Measurements from ENCODE around the gene SPDYE4.
A peak's percentile ranks its signal among the peaks of the same experiment; 100 is the strongest.

Gene SPDYE4

GRCh38 chr17:8712698-8713097 is 45.6 kb downstream of the SPDYE4 start:
- no peak for DNase-seq (ENCODE audit: low read depth in 2 of 2)

- no peak for DNase-seq (ENCODE audit: low read depth in 2 of 2)
Observed at GRCh38 chr17:8711291-8711690, 47.1 kb downstream of the SPDYE4 start.

DNA sequence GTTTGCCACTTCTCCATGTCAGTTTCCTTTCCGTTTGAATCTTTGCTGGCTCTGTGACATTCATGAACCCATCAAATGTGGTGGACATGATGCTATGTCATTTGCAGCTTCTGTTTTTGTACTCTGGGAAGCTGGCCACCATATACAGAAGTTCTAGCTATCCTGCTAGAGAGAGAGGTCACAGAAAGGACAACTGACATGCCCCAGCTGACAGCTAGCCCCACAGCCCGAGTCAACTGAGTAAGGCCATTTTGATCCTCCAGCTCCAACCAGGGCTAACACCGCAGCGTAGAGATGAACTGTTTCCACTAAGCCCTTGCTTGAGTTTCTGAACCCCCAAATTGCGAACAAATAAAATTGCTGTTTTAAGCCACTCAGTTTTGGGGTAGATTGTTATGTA is 47.5 kb downstream of the SPDYE4 start:
- no peak for DNase-seq (ENCODE audit: low read depth in 2 of 2)

DNA sequence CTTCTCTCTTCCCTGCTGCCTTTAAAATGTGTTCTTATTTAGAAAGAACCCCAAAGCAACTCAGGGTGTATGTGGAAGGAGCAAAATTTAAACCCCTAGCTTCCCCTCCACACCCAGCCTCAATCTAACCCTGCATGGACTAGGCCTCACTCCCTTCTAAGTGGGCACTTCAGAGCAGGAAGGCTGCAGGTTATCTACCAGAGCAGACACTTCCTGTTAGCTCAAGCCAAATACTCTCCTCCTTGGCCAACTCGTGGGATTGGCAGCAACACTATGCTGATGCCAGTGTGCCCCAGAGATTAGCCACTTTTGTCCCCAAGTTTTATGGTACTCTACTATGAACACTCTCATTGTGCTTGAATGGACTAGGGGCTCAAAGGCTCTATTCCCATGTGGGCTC is 49.3 kb downstream of the SPDYE4 start:
- DNase-seq (ENCODE audit: low read depth in 2 of 2), result no peak

- DNase-seq (ENCODE audit: low read depth in 2 of 2), result no peak
Observed at GRCh38 chr17:8708025-8708461, 50.3 kb downstream of the SPDYE4 start.

- peak; percentile 42 to 48 for DNase-seq (ENCODE audit: low read depth in 2 of 2)
Observed at GRCh38 chr17:8707332-8708024, 50.9 kb downstream of the SPDYE4 start.

- no peak for DNase-seq (ENCODE audit: low read depth in 2 of 2)
Observed at GRCh38 chr17:8706431-8706830, 51.9 kb downstream of the SPDYE4 start.

DNA sequence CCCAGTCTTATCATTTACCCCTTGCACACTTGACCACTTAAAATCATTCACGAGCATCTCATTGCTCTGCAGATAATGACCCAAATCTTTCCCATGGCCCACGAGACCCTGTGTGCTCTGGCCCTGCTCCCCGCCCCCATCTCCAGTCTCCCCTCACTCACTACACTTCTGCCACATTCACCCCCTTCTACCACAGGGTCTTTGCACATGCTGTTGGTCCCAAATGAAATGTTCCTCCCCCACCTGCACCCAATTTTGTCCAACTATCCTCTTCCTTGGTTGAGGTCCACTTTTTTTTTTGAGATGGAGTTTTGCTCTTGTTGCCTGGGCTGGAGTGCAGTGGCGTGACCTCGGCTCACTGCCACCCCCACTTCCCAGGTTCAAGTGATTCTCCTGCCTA is 52.9 kb downstream of the SPDYE4 start:
- DNase-seq (ENCODE audit: low read depth in 2 of 2), result no peak

GRCh38 chr17:8703001-8703400 is 55.3 kb downstream of the SPDYE4 start:
- DNase-seq (ENCODE audit: low read depth in 2 of 2), result no peak

DNA sequence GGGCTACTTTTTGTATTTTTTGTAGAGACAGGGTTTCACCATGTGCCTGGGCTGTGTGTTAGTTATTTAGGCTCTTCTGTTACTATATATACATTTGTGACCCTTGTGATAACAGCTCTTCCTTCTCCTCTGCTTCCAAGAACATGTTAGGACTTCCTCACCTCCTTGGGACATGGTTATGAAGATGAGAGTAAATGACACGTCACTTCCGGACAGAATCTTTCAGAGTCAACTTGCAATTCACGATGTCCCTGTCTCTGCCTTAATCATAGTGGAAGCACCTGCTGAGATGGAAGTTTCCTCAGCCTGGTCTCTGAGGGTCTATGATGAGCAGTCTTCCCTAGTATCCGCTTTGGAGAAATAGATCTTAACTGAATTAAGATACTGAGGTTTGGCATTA is 56.6 kb downstream of the SPDYE4 start:
- DNase-seq (ENCODE audit: low read depth in 2 of 2), result no peak

GRCh38 chr17:8701221-8701620 is 57.1 kb downstream of the SPDYE4 start:
- DNase-seq (ENCODE audit: low read depth in 2 of 2), result no peak

Measured in fibroblast of skin of left quadriceps (primary cell).